Activated T-helper 1 cell treated with anti-CD3 and anti-CD28 coated beads, Interleukin-2, amount 50 U/mL, for 16 hours (primary cell): ENCODE data around the gene CCL17.
"Not testable (repeated sequence)": the region's sequence is repeated elsewhere in the genome, so short reads cannot be mapped to it uniquely, and the experiment has no call there.

Experiments used
- DNase-seq, 2 donors: peaks; one replicate each; pipeline ENCODE4 v3.0.0-alpha.2; 2020; ENCODE audit warnings: low read depth in 1 of 2, low spot score in 1 of 2

Gene CCL17

DNA sequence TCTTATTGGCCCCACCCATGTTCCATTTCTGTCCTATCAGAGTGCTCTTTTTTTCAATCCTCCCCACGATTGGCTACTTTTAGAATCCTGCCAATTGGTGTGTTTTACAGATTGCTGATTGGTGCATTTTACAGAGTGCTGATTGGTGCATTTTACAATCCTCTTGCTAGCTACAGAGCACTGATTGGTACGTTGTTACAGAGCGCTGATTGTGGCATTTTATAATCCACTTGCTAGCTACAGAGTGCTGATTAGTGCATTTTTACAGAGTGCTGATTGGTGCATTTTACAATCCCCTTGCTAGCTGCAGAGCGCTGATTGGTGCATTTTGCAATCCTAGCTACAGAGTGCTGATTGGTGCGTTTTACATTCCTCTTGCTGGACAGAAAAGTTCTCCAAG is 9.5 kb upstream of the CCL17 start:
- no peak for DNase-seq

DNA sequence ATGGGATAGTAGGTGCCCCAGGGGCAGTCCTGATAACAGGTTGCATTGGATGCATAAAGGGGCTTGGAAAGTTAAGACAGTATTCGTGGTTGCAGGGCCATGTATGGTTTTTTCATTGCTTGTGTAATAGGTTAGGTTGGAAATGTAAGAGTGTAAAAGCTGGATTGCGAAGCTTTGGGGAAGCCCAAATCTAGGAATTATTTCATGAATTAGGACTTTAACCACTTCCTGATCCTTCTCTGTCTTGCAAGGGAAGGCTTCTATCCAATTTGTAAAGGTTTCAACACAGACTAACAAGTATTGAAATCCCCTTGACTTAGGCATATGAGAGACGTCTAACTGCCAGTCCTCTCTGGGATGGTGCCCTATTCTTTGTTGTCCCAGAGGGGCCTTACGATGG is 7.8 kb upstream of the CCL17 start:
- no peak for DNase-seq

GRCh38 chr16:57397493-57397892 is 7.1 kb upstream of the CCL17 start:
- DNase-seq = not testable (repeated sequence)

- DNase-seq = no peak
These were observed 2.5 kb upstream of the CCL17 start for GRCh38 chr16:57401943-57402640.

- DNase-seq = no peak
These were observed 530 bp downstream of the CCL17 start for GRCh38 chr16:57405097-57405496.

- no peak for DNase-seq
These were observed 2.3 kb downstream of the CCL17 start for GRCh38 chr16:57406881-57407280.

DNA sequence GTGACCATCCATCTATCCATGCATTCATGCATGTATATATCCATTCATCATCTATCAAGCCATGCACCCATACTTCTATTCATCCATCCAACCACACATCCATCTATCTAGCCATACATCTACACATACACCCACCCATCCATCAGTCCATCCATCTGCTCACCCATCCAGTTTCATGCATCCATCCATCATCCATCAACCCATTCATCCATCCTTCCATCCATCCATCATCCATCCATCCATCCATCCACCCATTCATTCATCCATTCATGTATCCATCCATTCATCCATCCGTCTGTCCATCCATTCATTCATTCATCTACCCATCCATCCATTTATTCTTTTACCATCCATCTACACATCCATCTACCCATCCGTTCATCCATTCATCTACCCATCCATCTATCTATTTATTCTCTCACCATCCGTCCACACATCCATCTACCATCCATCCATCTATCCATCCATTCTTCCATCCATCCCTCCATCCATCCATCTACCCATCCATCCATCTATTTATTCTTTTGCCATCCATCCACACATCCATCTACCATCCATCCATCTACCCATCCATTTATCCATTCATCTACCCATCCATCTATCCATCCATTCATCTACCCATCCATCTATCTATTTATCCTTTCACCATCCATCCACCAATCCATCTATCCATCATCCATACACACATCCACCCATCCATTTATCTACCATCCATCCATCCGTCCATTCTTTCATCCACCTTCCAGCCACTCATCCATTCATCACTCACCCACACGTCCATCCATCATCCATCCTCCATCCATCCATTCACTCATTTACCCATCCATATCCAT is 3.2 kb downstream of the CCL17 start:
- no peak for DNase-seq

- DNase-seq = no peak
These were observed 4.5 kb downstream of the CCL17 start for GRCh38 chr16:57409065-57409464.

DNA sequence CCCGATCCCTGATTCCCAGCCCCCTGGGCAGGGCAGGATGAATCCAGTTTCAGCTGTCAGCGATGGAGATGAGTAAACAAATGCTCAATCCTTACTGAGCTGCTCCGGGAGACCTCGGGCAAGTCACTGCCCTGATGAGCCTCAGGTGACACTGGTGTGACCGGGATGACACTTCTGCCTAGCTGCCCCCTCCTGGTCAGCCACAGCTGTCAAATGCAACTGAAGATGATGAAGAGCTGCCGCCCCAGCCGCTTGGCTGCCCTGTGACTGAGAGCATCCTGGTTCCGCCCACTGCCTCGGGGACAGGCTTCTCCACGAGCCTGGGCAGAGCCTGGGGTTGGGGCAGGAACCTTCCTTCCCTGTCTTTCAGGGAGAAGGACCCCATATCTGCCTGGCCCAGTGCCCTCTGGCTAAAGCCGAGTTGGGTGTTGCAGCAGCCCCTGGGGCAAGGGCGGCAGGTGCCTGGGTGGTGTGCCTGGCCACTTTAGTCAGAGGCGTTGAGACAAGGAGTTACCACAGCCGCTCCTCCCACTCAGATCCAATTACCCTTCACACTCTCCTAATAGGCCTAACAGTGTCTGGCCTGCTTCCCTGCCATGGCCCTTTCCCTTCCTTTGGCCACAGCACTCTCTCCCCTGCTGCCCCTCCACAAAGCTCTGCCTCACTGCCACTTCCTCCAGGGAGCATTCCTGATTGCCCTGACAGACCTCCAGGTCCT is 5.5 kb downstream of the CCL17 start:
- DNase-seq = no peak

DNA sequence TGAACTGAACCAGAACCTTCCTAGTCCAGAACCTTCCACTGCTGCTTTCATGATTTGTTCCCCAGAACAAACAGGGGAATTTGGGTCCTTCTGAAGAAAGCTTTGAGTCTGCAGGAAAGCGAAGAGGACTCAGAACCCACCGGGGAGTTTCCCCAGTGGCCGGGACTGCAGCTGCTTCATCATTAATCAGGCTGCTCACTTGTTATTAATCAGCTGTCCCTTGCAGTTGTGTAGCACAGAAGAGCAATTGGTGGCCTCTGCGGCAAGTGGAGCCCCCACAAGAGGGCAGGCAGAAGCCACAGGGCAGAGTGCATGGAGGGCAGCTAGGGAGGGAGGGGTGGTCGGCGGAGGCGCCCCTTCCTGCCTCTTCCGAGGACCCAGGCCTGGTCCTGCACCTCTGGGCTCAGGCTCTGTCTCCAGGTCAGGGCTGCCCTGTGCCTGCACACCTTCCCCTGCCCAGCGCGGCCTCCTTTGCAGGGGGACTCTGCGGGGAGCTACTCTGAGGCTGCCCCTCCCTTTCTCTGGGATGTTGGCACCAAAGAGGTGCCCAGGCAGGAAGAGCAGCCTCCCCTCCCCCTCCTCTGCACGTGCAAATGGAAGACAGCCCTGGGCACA is 6.9 kb downstream of the CCL17 start:
- no peak for DNase-seq

DNA sequence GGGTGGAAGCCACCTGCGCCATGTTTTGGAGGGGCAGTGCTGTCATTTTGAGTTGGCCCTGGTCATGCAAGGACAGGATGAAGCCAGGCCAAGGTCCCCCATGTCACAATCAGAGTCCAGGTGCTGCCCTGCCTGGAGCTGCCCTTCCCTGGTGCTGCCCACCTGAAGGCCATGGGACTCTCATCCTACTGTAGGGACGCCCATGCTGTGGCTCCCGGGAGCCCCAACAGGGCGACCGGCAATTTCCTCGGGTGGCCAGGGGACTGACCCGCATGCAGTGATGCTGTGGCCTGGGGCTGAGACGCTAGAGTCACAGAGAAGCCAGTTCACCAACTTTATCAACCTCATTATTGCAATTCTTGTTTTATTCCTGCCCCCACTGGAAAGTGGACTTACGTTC is 8.0 kb downstream of the CCL17 start:
- no peak for DNase-seq

DNA sequence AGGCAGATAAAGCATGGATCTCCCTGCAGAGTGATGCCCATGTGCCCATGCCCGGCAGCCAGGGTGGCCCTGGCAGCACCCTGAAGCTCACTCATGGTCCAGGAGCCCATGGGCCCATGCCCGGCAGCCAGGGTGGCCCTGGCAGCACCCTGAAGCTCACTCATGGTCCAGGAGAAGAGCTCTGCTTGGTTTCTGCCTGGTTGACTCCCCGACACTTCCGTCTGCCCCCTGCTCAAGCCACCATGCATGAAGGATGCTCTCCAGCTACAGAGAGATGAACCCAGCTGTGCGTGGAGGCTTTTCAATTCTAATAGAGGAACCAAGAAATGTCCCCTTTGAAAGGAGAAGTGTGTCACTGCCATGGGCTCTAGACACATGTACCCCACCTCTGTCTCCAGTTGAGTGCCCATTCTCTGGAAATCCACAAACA is 8.7 kb downstream of the CCL17 start:
- DNase-seq = no peak

DNA sequence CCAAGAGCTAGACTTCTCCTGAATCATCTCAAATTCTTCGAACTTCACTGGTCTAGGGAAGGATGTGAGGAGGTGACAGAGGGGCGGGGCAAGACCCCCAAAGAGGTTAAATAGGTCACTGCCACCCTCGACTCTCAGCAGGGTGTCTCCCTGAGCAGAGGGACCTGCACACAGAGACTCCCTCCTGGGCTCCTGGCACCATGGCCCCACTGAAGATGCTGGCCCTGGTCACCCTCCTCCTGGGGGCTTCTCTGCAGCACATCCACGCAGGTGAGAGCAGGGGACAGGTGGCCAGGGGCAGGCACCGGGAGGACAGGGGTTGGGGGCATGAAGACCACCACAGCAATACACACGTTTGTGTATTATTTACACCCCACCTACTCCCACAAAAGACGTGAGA is 9.2 kb downstream of the CCL17 start:
- DNase-seq = no peak

DNA sequence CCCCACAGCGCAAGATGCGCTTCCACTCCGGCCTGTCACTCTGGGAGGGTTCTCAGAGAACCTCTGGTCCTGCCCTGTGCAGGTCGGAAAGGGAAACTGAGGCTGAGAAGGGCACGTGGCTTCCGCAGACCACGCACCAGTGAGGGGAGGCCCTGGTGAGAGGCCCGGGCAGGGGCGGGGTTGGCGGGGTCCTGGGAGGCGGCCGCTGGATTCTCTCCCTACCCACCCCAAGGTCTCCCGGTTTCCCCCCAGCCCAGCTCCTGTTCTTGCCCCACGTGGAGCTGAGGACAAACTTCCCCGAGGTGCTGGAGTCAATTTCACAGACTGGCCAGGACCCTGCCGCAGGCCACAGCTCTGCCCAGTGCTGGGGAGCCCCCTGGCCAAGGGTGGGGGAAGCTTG is 11.5 kb downstream of the CCL17 start:
- DNase-seq = no peak

- no peak for DNase-seq
These were observed 14.9 kb downstream of the CCL17 start for GRCh38 chr16:57419506-57419905.

DNA sequence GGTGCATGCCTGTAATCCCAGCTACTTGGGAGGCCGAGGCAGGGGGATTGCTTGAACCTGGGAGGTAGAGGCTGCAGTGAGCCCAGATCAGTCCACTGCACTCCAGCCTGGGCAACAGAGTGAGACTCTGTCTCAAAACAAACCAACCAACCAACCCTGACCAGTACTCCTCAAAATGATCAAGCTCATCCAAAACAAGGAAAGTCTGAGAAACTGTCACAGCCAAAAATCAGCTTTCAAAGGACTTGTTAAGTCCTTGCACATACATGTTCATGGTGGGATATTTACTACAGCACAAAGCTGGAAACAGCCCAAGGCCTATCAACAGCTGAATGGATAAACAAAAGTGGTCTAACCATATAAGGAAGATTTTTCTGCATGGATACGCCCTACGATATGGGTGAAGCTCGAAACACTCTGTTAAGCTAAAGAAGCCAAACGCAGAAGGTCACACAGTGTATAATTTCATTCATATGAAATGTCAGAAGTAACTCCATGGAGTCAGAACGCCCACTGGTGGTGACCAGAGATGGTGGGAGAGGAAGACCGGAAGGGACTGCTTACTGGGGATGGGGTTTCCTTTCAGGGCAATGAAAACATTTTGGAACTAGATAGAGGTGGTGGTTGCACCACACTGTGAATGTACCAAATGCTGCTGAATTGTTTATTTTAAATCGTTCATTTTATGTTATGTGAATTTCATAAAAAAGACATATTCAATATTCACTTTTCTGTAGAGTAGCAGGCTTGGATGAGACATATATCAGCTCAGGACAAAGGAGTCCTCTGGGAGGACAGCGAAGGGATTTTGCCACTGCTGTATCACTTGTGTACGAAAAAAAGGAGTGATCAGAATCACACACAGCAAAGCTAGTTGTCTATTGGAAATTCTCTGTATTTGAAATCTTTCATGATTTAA is 17.7 kb downstream of the CCL17 start:
- DNase-seq = no peak

GRCh38 chr16:57423152-57423551 is 18.6 kb downstream of the CCL17 start:
- no peak for DNase-seq

GRCh38 chr16:57424583-57424982 is 20.0 kb downstream of the CCL17 start:
- no peak for DNase-seq

- DNase-seq = no peak
These were observed 21.8 kb downstream of the CCL17 start for GRCh38 chr16:57426356-57426755.

- DNase-seq = no peak
These were observed 22.7 kb downstream of the CCL17 start for GRCh38 chr16:57427307-57427706.

DNA sequence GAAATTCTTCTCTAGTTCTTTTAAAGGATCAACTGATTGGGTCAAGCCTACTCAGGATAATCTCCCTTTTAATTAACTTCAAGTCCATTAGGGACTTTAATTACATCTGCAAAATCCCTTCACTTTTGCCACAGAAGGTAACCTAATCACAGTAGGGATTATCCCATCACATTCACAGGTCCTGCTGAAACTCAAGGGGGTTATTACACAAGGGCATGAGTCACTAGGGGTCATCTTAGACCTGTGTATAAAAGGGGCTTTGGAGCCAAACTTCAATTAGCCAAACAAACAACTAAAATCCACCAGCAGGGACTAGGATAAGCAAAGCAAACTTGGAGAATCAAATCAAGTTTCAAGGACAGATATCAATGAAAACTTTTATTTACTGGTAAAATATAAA is 23.3 kb downstream of the CCL17 start:
- DNase-seq = no peak
